Hepatocyte (in vitro differentiated cells): ENCODE results near the gene C1orf167. TPM values are rescaled to one million over a fixed set of nuclear protein-coding genes. Genes with fewer than 3 reads are reported as not detected.

Source experiments
- DNase-seq: peaks from one replicate; pipeline ENCODE4 v3.0.0-alpha.2; 2016; ENCODE audit warnings: low spot score
- H2AFZ ChIP-seq: fragments of 200-600 bp; sonication (generic); 2 replicates; pipeline ENCODE4 v1.6.0; 2016; ENCODE audit warnings: antibody characterized with exemption, mild to moderate bottlenecking
- H3K27ac ChIP-seq: fragments of 200-600 bp; sonication (generic); 2 replicates; pipeline ENCODE4 v1.5.1; 2016; ENCODE audit warnings: mild to moderate bottlenecking
- H3K27me3 ChIP-seq: fragments of 200-600 bp; sonication (generic); 2 replicates; pipeline ENCODE4 v1.6.1; 2016
- H3K36me3 ChIP-seq: fragments of 200-600 bp; sonication (generic); replicated peaks from 2 replicates; pipeline ENCODE4 v1.5.1; 2016; ENCODE audit warnings: low read depth; ENCODE audit not compliant: insufficient read depth
- H3K4me1 ChIP-seq: fragments of 200-600 bp; sonication (generic); 2 replicates; pipeline ENCODE4 v1.5.1; 2016; ENCODE audit warnings: mild to moderate bottlenecking, moderate library complexity; ENCODE audit not compliant: insufficient read depth
- H3K4me2 ChIP-seq: fragments of 200-600 bp; sonication (generic); 2 replicates; pipeline ENCODE4 v1.6.0; 2016
- H3K4me3 ChIP-seq: fragments of 200-600 bp; sonication (generic); 2 replicates; pipeline ENCODE4 v1.5.1; 2016; ENCODE audit warnings: mild to moderate bottlenecking
- H3K79me2 ChIP-seq: fragments of 200-600 bp; sonication (generic); 2 replicates; pipeline ENCODE4 v1.6.0; 2017; ENCODE audit warnings: mild to moderate bottlenecking
- H3K9me2 ChIP-seq: fragments of 200-600 bp; sonication (generic); replicated peaks from 2 replicates; pipeline ENCODE4 v1.6.0; 2017; ENCODE audit warnings: mild to moderate bottlenecking; ENCODE audit not compliant: insufficient read depth
- H3K9me3 ChIP-seq: fragments of 200-600 bp; sonication (generic); 2 replicates; pipeline ENCODE4 v1.5.1; 2016; ENCODE audit warnings: low read depth, mild to moderate bottlenecking
- H4K20me1 ChIP-seq: fragments of 200-600 bp; sonication (generic); 2 replicates; pipeline ENCODE4 v1.6.0; 2016; ENCODE audit warnings: mild to moderate bottlenecking; ENCODE audit not compliant: insufficient read depth, poor library complexity, severe bottlenecking
- EZH2 ChIP-seq: fragments of 200-600 bp; sonication (generic); IDR thresholded peaks from 2 replicates; pipeline ENCODE4 v1.6.1; 2016; ENCODE audit warnings: antibody characterized with exemption, mild to moderate bottlenecking, borderline replicate concordance
- EZH2phosphoT487 ChIP-seq: fragments of 200-600 bp; sonication (generic); IDR thresholded peaks from one replicate; pipeline ENCODE4 v1.6.1; 2018; ENCODE audit warnings: antibody characterized with exemption, mild to moderate bottlenecking, low read depth, moderate library complexity; ENCODE audit not compliant: unreplicated experiment, severe bottlenecking
- WGBS: methylation state at CpG from one replicate; pipeline ENCODE4 v1.1.6; 2016; ENCODE audit warnings: low lambda C conversion rate; ENCODE audit errors: missing lambda C conversion rate; 5-methylcytosine and 5-hydroxymethylcytosine counted together
- polyA plus RNA-seq: library from polyadenylated mRNA; unstranded; fragments of >200 nt; fragmentation: Nextera tagmentation; extraction: Ambion mirVana; gene quantifications from 2 replicates; pipeline ENCODE4 v1.2.1, GENCODE V29; 2016
- total RNA-seq: library from RNA; depleted of rRNA; stranded (reverse); fragments of >200 nt; gene quantifications from 2 replicates; pipeline ENCODE4 v1.2.3, GENCODE V29; 2014
- TF ChIP-seq, protein P1 (sequence below): fragments of 200-600 bp; sonication (generic); IDR thresholded peaks from 2 replicates; pipeline ENCODE4 v1.5.1; 2016; ENCODE audit warnings: antibody characterized with exemption, mild to moderate bottlenecking; ENCODE audit not compliant: poor library complexity

C1orf167 gene
- total and polyA plus RNA-seq, 2 experiments from 2014 or later = 0.37 TPM; not detected in 1

DNA sequence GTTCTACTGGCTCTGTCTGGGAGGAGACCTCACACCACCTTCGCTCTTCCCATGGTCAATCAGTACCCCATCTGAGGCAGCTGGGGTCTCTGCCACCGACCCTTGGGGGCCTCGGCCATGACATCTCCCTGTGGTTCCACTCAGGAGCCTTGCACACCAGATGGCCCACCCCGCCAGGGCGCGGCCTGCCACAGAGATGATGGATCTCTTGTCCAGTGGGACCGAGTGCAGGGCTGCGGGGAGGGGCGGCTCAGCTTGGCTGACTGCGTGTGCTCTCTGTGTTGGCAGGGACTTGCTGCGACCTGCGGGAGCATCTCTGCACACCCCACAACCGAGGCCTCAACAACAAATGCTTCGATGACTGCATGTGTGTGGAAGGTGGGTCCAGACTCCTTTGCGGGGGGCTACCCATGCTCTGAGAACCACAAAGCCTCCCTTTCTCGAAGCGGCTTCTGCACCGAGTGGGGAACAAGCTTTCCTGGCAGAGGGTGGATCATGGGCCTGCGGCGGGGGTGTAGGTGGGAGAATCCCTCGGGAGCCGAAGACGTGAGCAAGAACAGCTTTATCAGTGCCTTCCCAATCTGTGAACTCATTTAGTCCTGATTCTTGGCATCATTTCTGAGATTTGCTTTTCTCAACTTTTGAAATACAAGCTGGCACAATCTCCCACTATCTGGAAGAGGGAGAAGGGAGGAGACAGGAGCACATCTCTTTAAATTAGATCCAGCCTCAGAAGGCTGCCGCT lies 47.0 kb upstream of the C1orf167 start:
- Histone ChIP-seq H3K4me2 (no peak overlapping the region), H3K27me3 (peaks cover 6% of the 10 kb centered on the region), H3K27ac (no peak overlapping the region), H3K9me3 (no peaks in the 10 kb centered on the region), H4K20me1 (no peaks in the 10 kb centered on the region), H2AFZ (no peak overlapping the region), H3K36me3 (no peaks in the 10 kb centered on the region), H3K4me3 (no peak overlapping the region), H3K79me2 (no peaks in the 10 kb centered on the region), H3K9me2 (no peaks in the 10 kb centered on the region), H3K4me1 (no peaks in the 10 kb centered on the region)
- DNase-seq = no peak
- no peak for TF ChIP-seq EZH2phosphoT487
- WGBS = 92% methylated on average over 24 of the region's 24 CpGs

DNA sequence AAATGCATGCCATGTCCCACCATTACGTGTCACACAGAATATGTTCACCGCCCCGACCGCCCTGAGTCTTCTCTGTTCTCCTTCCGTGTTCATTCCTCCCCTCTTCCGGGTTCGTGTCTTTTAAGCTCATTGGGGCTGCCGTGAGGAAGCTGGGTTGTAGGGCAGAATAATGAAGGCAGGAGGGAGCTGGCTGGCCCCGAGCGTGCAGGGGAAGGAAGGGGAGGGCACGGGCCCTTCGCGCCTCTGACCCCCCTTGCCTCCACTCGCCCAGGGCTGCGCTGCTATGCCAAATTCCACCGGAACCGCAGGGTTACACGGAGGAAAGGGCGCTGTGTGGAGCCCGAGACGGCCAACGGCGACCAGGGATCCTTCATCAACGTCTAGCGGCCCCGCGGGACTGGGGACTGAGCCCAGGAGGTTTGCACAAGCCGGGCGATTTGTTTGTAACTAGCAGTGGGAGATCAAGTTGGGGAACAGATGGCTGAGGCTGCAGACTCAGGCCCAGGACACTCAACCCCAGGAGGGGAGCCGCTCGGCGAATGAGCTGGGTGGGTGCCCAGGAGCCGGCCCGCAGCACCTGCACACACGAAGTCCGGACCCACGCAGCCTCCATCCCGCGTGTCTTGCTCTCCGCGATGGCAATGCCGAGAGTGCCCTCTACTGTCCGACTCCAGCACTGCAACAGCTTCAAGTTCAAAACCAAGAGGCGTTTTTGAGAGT lies 42.5 kb upstream of the C1orf167 start:
- WGBS = 31% methylated on average over 44 of the region's 44 CpGs

DNA sequence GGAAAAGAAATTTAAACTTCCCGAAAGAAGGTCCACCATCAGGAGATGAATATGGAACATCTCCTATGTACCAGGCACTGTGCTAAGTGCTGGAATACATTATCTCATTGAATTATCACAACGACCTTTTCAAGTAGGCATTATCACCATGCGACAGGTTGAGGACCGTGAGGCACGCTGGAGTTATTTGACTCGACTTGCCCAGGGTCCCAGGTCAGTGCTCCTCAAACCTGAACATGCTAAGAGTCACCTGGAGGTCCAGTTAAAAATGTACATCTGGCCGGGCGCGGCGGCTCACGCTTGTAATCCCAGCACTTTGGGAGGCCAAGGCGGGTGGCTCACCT lies 42.0 kb upstream of the C1orf167 start:
- TF ChIP-seq EZH2phosphoT487 (no peak), EZH2 (no peak)
- TF ChIP-seq, protein P1, sequence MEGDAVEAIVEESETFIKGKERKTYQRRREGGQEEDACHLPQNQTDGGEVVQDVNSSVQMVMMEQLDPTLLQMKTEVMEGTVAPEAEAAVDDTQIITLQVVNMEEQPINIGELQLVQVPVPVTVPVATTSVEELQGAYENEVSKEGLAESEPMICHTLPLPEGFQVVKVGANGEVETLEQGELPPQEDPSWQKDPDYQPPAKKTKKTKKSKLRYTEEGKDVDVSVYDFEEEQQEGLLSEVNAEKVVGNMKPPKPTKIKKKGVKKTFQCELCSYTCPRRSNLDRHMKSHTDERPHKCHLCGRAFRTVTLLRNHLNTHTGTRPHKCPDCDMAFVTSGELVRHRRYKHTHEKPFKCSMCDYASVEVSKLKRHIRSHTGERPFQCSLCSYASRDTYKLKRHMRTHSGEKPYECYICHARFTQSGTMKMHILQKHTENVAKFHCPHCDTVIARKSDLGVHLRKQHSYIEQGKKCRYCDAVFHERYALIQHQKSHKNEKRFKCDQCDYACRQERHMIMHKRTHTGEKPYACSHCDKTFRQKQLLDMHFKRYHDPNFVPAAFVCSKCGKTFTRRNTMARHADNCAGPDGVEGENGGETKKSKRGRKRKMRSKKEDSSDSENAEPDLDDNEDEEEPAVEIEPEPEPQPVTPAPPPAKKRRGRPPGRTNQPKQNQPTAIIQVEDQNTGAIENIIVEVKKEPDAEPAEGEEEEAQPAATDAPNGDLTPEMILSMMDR = no peak
- no peaks in the 10 kb centered on the region for H3K9me2 ChIP-seq
- H3K79me2 ChIP-seq = no peaks in the 10 kb centered on the region
- peak overlapping the region; percentile 80 for H3K4me2 ChIP-seq
- H3K9me3 ChIP-seq = no peaks in the 10 kb centered on the region
- no peaks in the 10 kb centered on the region for H3K4me1 ChIP-seq
- H3K36me3 ChIP-seq = no peaks in the 10 kb centered on the region
- DNase-seq = no peak
- WGBS = 86% methylated on average over 12 of the region's 12 CpGs
- H2AFZ ChIP-seq = no peak overlapping the region
- H3K4me3 ChIP-seq = no peak overlapping the region
- peaks cover 6% of the 10 kb centered on the region for H3K27me3 ChIP-seq
- no peaks in the 10 kb centered on the region for H4K20me1 ChIP-seq
- no peak overlapping the region for H3K27ac ChIP-seq

More for the DNA sequence above, 42.5 kb upstream of the C1orf167 start:
- H4K20me1 ChIP-seq = no peaks in the 10 kb centered on the region
- no peak overlapping the region for H3K4me3 ChIP-seq
- H3K27me3 ChIP-seq = peaks cover 6% of the 10 kb centered on the region
- H3K27ac ChIP-seq = no peak overlapping the region
- no peaks in the 10 kb centered on the region for H3K9me2 ChIP-seq
- TF ChIP-seq EZH2phosphoT487 = no peak
- TF ChIP-seq, protein P1 = peak; percentile 99
- H3K79me2 ChIP-seq = no peaks in the 10 kb centered on the region
- no peaks in the 10 kb centered on the region for H3K36me3 ChIP-seq
- no peaks in the 10 kb centered on the region for H3K9me3 ChIP-seq
- H3K4me2 ChIP-seq = peak overlapping the region; percentile 80
- H3K4me1 ChIP-seq = no peaks in the 10 kb centered on the region
- peak; percentile 83 for DNase-seq
- no peak overlapping the region for H2AFZ ChIP-seq

DNA sequence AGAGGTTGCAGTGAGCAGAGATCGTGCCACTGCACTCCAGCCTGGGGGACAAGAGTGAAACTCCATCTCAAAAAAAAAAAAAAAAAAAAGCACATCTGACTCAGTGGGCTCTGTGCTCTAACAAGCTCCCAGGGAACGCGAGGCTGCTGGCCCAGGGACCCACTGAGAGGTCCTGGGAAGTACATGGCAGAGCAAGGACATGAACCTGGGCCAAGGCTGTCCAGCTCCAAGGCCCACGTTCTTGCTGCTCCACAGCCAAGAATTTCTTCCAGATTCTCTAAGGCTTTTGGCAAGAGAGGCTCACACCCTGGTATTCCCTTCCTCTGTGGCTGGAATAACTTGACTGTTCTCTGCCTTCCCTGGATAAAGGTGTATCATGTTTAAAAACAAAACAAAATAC lies 41.5 kb upstream of the C1orf167 start:
- WGBS = 77% methylated on average over 4 of the region's 4 CpGs
- DNase-seq = no peak
- Histone ChIP-seq H2AFZ (no peak overlapping the region), H3K27me3 (peaks cover 6% of the 10 kb centered on the region), H3K4me1 (no peaks in the 10 kb centered on the region), H3K4me3 (no peak overlapping the region), H3K9me2 (no peaks in the 10 kb centered on the region), H3K9me3 (no peaks in the 10 kb centered on the region), H3K4me2 (no peak overlapping the region), H3K36me3 (no peaks in the 10 kb centered on the region), H4K20me1 (no peaks in the 10 kb centered on the region), H3K27ac (no peak overlapping the region), H3K79me2 (no peaks in the 10 kb centered on the region)
- no peak for TF ChIP-seq EZH2
- TF ChIP-seq, protein P1 = no peak
- TF ChIP-seq EZH2phosphoT487 = no peak
